Epithelial cell of esophagus (primary cell): ENCODE data around the gene POU6F2.
A peak's percentile ranks its signal among the peaks of the same experiment; 100 is the strongest.

Experiments used
- DNase-seq: peaks from one replicate; pipeline ENCODE4 v3.0.0; 2010; ENCODE audit warnings: low read depth
- H3K4me3 ChIP-seq: 2 replicates; pipeline ENCODE4 v1.5.1; 2011; ENCODE audit warnings: mild to moderate bottlenecking, low read length, control low read depth
- TF ChIP-seq, protein P1 (sequence below): IDR thresholded peaks from 2 replicates; pipeline ENCODE4 v1.5.1; 2011; ENCODE audit warnings: low read depth, mild to moderate bottlenecking, low read length, control low read depth, inconsistent platforms; ENCODE audit not compliant: insufficient read depth; ENCODE audit errors: missing control alignments

The POU6F2 gene

DNA sequence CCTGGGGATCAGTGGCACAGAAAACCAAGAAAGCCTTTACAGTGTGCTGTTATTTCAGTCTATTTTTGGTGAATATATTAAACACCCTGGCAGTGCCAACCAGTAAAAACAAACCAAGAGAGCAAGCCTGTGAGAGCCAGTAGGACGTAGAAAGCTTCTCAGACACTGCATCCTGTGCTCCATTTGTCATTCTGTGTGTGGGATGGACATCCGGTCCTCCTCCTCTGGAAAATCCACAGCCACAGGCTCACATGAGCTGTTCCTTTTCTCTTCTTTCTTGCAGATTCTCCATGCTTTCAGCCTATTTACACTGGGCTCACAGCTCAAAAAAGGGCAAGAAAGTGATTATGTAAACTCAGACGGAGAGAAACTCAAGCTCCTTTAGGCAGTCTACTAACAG is 468.8 kb downstream of the POU6F2 start:
- DNase-seq: no peak
- no peak overlapping the region for H3K4me3 ChIP-seq
- TF ChIP-seq, protein P1, sequence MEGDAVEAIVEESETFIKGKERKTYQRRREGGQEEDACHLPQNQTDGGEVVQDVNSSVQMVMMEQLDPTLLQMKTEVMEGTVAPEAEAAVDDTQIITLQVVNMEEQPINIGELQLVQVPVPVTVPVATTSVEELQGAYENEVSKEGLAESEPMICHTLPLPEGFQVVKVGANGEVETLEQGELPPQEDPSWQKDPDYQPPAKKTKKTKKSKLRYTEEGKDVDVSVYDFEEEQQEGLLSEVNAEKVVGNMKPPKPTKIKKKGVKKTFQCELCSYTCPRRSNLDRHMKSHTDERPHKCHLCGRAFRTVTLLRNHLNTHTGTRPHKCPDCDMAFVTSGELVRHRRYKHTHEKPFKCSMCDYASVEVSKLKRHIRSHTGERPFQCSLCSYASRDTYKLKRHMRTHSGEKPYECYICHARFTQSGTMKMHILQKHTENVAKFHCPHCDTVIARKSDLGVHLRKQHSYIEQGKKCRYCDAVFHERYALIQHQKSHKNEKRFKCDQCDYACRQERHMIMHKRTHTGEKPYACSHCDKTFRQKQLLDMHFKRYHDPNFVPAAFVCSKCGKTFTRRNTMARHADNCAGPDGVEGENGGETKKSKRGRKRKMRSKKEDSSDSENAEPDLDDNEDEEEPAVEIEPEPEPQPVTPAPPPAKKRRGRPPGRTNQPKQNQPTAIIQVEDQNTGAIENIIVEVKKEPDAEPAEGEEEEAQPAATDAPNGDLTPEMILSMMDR: no peak

DNA sequence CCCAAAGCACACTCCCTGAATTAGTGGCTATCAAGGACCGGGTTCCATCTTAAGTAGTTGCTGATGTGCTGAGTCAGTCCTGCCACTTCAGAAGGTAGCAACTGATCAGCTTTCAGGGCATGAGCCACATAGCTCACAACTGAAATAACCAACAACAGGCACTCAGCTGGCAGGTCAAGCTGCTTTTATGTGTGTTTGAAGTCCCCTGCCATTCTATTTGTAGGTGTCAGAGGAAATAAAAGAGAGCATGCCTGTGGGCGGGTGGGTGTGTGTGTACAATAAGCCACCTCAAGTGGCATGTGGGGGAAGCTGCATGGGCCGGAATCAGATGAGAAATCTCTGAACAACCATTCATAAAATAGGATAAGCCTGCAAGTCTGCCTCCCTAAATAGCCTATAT is 474.2 kb downstream of the POU6F2 start:
- TF ChIP-seq, protein P1: no peak
- DNase-seq: no peak
- no peak overlapping the region for H3K4me3 ChIP-seq

DNA sequence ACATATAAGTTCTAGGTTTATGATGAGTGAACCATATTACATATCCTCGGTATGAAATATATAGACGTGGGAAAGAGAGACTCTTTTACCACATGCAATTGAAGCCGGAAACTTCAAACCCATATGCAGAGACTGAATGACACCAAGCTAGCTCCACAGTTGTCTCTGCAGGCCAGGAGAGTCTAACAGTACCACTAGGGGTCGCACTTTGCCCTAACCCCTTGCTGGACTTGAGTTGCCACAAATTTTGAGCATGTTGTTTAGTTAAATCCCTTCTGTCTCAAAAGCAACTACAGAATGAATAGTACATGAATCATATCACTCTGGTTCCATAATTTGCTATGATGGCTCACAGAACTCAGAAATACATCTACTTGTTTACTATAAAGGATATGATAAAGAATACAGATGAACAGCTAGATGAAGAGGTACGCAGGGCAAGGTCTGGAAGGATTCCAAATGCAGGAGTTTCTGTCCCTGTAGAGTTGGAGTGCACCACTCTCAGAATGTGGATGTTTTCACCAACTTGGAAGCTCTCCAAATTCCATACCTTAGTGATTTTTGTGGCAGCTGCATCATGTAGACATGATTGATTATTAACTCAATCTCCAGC is 476.1 kb downstream of the POU6F2 start:
- H3K4me3 ChIP-seq: no peak overlapping the region
- TF ChIP-seq, protein P1: peak; percentile 79
- peak; percentile 70 for DNase-seq

DNA sequence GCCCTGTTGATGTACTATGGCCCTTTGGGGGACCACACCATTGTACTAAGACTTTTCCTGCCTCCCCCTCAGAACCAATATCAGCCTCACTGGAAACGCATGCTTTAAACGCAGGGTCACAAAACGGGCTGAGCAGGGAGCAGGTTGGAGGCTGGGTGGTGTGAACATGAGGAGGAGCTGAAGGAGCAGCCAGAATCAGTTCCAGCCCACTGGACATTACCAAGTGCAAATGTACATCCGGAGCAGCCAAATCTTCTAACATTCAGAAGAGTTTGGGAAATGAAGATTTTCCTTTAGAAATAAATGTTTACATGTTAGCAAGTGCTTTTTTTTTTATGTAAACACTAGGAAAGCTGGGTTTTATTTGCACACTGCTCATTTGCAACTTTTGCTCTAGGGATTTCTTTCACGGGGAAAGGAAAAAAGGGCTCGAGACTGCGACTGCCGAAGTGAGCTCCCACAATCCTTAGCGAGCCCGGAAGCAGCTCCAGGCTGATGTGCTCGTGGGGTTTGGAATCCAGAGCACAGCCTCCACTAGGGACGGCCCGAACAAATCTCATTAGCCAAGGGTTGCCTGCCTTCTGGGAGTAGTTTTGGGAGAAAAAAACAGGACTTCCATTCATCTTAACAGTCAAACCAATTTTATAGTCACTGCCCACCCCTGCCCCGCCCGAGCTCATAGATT is 480.5 kb downstream of the POU6F2 start:
- TF ChIP-seq, protein P1: no peak
- DNase-seq: no peak
- peak overlapping the region; percentile 25 for H3K4me3 ChIP-seq

DNA sequence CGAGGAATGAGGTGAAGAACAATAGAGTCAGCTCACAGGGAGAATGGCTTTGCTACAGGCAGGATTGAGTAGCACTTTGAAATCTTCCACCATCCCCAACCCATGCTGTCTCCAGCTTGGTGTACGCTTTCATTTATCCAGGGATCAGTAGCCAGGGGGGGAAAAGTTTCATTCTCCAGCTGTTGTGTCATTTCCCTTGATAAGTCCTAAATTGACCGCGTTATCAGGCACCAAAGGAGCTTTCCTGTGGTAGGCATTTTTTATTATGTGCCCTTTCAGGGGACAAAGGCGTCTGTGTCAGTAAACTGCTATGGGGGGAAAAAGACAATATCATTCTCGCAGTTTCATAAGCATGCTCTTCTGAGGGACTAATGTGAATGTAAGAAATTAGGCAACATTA is 481.9 kb downstream of the POU6F2 start:
- no peak for DNase-seq
- H3K4me3 ChIP-seq: no peak overlapping the region
- TF ChIP-seq, protein P1: no peak

DNA sequence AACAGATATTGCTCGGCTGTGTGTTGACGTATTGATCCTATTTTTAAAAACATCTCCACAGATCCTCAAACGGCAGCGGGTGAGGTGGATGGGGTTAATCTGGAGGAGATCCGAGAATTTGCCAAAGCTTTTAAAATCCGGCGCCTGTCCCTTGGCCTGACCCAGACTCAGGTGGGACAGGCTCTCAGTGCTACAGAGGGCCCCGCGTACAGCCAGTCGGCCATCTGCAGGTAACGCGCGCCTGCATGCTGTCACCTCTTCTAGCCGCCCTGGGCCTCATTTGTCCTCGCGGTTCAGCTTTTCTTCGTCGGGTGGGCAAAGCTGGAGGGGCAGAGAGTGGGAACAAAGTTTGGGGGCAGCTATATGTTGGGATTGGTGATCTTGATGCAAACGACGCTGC is 482.8 kb downstream of the POU6F2 start:
- TF ChIP-seq, protein P1: no peak
- H3K4me3 ChIP-seq: no peak overlapping the region
- DNase-seq: no peak
